Bronchial epithelial cell (primary cell): ENCODE measurements around the gene OSBPL5. TPM values are rescaled to one million over a fixed set of nuclear protein-coding genes. Genes with fewer than 3 reads are reported as not detected.

Source experiments
- DNase-seq: peaks from one replicate; pipeline ENCODE4 v3.0.0-alpha.2; 2010; ENCODE audit warnings: low read depth
- FAIRE-seq: peaks from 2 replicates; lab custom pipeline; 2011; peaks lifted over from hg19 to GRCh38; lab: Jason Lieb, UNC
- H3K27me3 ChIP-seq: 2 replicates; pipeline ENCODE4 v1.5.1; 2011; ENCODE audit warnings: low read length; ENCODE audit not compliant: control insufficient read depth, insufficient read depth
- H3K36me3 ChIP-seq: 2 replicates; pipeline ENCODE4 v1.5.1; 2011; ENCODE audit warnings: low read length; ENCODE audit not compliant: control insufficient read depth, insufficient read depth
- H3K4me3 ChIP-seq: 2 replicates; pipeline ENCODE4 v1.5.1; 2011; ENCODE audit warnings: mild to moderate bottlenecking, low read depth, low read length, control low read depth
- CTCF ChIP-seq: IDR thresholded peaks from 2 replicates; pipeline ENCODE4 v1.5.1; 2011; ENCODE audit warnings: mild to moderate bottlenecking, moderate library complexity, low read length, control low read depth, inconsistent platforms; ENCODE audit not compliant: insufficient read depth, severe bottlenecking
- total RNA-seq: library from RNA; depleted of rRNA; stranded (reverse); fragments of >200 nt; gene quantifications from 2 replicates; pipeline ENCODE4 v1.2.1, GENCODE V29; 2014

Gene OSBPL5
- total RNA-seq, 1 donor from 2014 or later = 21.1 TPM

- FAIRE-seq = no peak
- no peak for DNase-seq
- no peak for TF ChIP-seq CTCF
Measured at GRCh38 chr11:3147626-3148025, 17.5 kb downstream of the OSBPL5 start.

DNA sequence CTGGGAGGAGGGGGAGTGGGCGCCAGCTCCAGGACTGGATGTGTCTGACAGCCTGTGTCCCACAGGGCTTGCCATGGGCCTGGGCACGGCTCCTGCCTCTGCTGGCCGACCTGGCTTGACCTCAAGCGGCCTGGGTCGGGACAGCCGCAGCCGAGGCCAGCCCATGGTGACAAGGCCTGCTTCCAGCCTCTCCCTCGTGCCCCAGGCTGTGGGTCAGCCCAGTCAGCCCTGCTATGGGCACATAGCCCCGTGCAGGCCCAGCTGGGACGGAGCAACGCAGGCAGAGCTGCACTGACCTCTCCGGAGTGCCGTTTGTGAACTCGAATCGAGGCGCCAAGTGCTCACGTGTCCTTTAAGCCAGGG, 17.9 kb downstream of the OSBPL5 start:
- DNase-seq = no peak
- no peak for TF ChIP-seq CTCF
- Histone ChIP-seq H3K4me3 (no peak overlapping the region), H3K27me3 (no peaks in the 10 kb centered on the region), H3K36me3 (no peaks in the 10 kb centered on the region)
- FAIRE-seq = no peak

More at GRCh38 chr11:3147626-3148025, 17.5 kb downstream of the OSBPL5 start:
- Histone ChIP-seq H3K36me3 (no peaks in the 10 kb centered on the region), H3K4me3 (no peak overlapping the region), H3K27me3 (no peaks in the 10 kb centered on the region)

- H3K36me3 ChIP-seq = no peaks in the 10 kb centered on the region
- H3K4me3 ChIP-seq = no peak overlapping the region
- H3K27me3 ChIP-seq = no peaks in the 10 kb centered on the region
- FAIRE-seq = no peak
- no peak for DNase-seq
- TF ChIP-seq CTCF = no peak
Measured at GRCh38 chr11:3146612-3147256, 18.4 kb downstream of the OSBPL5 start.

GRCh38 chr11:3145206-3145520, 19.9 kb downstream of the OSBPL5 start:
- Histone ChIP-seq H3K36me3 (no peaks in the 10 kb centered on the region), H3K4me3 (no peak overlapping the region), H3K27me3 (no peaks in the 10 kb centered on the region)
- FAIRE-seq = no peak
- no peak for DNase-seq
- TF ChIP-seq CTCF = no peak

- FAIRE-seq (no peak), DNase-seq (no peak)
- Histone ChIP-seq H3K36me3 (no peaks in the 10 kb centered on the region), H3K4me3 (no peak overlapping the region), H3K27me3 (no peaks in the 10 kb centered on the region)
- no peak for TF ChIP-seq CTCF
Measured at GRCh38 chr11:3144296-3145205, 20.6 kb downstream of the OSBPL5 start.
